HepG2 (cell line): Measurements from ENCODE around the gene FOXR1. TPM values are rescaled to one million over a fixed set of nuclear protein-coding genes. Genes with fewer than 3 reads are reported as not detected.
A peak's percentile ranks its signal among the peaks of the same experiment; 100 is the strongest.

Experiments used
- ATM ChIP-seq: fragments of 450-650 bp; IDR thresholded peaks from 2 replicates; pipeline ENCODE4 v1.7.1; 2017; ENCODE audit warnings: mild to moderate bottlenecking, borderline replicate concordance
- FOSL2 ChIP-seq: sonication (generic); formaldehyde crosslinking; IDR thresholded peaks from 2 replicates; pipeline ENCODE4 v1.4.0; 2020; ENCODE audit warnings: missing genetic modification reagents
- FOXM1 ChIP-seq: sonication (generic); formaldehyde crosslinking; IDR thresholded peaks from 2 replicates; pipeline ENCODE4 v1.5.0; 2020; ENCODE audit warnings: missing genetic modification reagents
- GATAD2A ChIP-seq: IDR thresholded peaks from 2 replicates; pipeline ENCODE4 v1.6.1; 2016
- KDM1A ChIP-seq: IDR thresholded peaks from 2 replicates; pipeline ENCODE4 v1.6.1; 2016; ENCODE audit warnings: missing compliant biosample characterization
- KDM5A ChIP-seq: fragments of 200-600 bp; sonication (generic); IDR thresholded peaks from 2 replicates; pipeline ENCODE4 v1.7.0; 2018; ENCODE audit warnings: antibody characterized with exemption, mild to moderate bottlenecking, low read length, borderline replicate concordance
- NR2F6 ChIP-seq, 2 experiments: IDR thresholded peaks; 2 replicates each; pipeline ENCODE4 v1.6.1; 2016; ENCODE audit warnings: antibody characterized with exemption in 1 of 2, mild to moderate bottlenecking in 1 of 2
- PCBP1 ChIP-seq: fragments of 200-400 bp; formaldehyde crosslinking; IDR thresholded peaks from 2 replicates; pipeline ENCODE4 v1.6.1; 2017; ENCODE audit warnings: mild to moderate bottlenecking, low read depth, low read length, borderline replicate concordance
- RBM22 ChIP-seq: fragments of 200-400 bp; formaldehyde crosslinking; optimal IDR thresholded peaks from 2 replicates; pipeline ENCODE3; 2017; ENCODE audit warnings: mild to moderate bottlenecking, low read length, moderate library complexity
- SAP130 ChIP-seq: IDR thresholded peaks from 2 replicates; pipeline ENCODE4 v1.6.1; 2016; ENCODE audit warnings: low read depth
- SRF ChIP-seq: IDR thresholded peaks from 2 replicates; pipeline ENCODE4 v1.6.1; 2011; ENCODE audit warnings: mild to moderate bottlenecking, low read depth, low read length, moderate library complexity
- TCF7 ChIP-seq: sonication (generic); IDR thresholded peaks from 2 replicates; pipeline ENCODE4 v1.6.1; 2016; ENCODE audit warnings: antibody characterized with exemption, low read depth
- TEAD3 ChIP-seq: optimal IDR thresholded peaks from 2 replicates; pipeline ENCODE3; 2016; ENCODE audit warnings: borderline replicate concordance
- ZFAT ChIP-seq: sonication (generic); formaldehyde crosslinking; conservative IDR thresholded peaks from 2 replicates; pipeline ENCODE4 v1.8.1; 2023; ENCODE audit warnings: missing genetic modification reagents, inconsistent platforms
- ZFP41 ChIP-seq: sonication (generic); formaldehyde crosslinking; IDR thresholded peaks from 2 replicates; pipeline ENCODE4 v1.4.0; 2020; ENCODE audit warnings: mild to moderate bottlenecking, missing genetic modification reagents, borderline replicate concordance
- ZNF431 ChIP-seq: sonication (generic); formaldehyde crosslinking; IDR thresholded peaks from 2 replicates; pipeline ENCODE4 v1.9.0; 2022; ENCODE audit warnings: missing genetic modification reagents, low read depth, mild to moderate bottlenecking, borderline replicate concordance
- ZNF451 ChIP-seq: sonication (generic); formaldehyde crosslinking; IDR thresholded peaks from 2 replicates; pipeline ENCODE4 v1.5.0; 2020; ENCODE audit warnings: mild to moderate bottlenecking, missing genetic modification reagents
- ZNF589 ChIP-seq: sonication (generic); formaldehyde crosslinking; conservative IDR thresholded peaks from 2 replicates; pipeline ENCODE4 v1.8.0; 2022; ENCODE audit warnings: mild to moderate bottlenecking, moderate library complexity, missing genetic modification reagents
- ZNF598 ChIP-seq: sonication (generic); formaldehyde crosslinking; IDR thresholded peaks from 2 replicates; pipeline ENCODE4 v1.5.1; 2020; ENCODE audit warnings: mild to moderate bottlenecking, missing genetic modification reagents, borderline replicate concordance
- ZNF619 ChIP-seq: sonication (generic); formaldehyde crosslinking; IDR thresholded peaks from 2 replicates; pipeline ENCODE4 v1.4.0; 2020; ENCODE audit warnings: mild to moderate bottlenecking, missing genetic modification reagents
- ZNF768 ChIP-seq: sonication (generic); formaldehyde crosslinking; IDR thresholded peaks from 2 replicates; pipeline ENCODE4 v1.4.0; 2020; ENCODE audit warnings: missing genetic modification reagents
- ZSCAN20 ChIP-seq: sonication (generic); formaldehyde crosslinking; IDR thresholded peaks from 2 replicates; pipeline ENCODE4 v1.4.0; 2020; ENCODE audit warnings: missing genetic modification reagents, mild to moderate bottlenecking, borderline replicate concordance
- polyA plus RNA-seq, 8 experiments: library from polyadenylated mRNA; depleted of rRNA in 3 of 8; stranded (reverse) in 7 of 8; unstranded in 1 of 8; fragments of >200 nt; fragmentation: Illumina TruSeq in 4 of 8; extraction: Trizol in 4 of 8; gene quantifications; 2 replicates each; pipeline versions ENCODE4 v1.2.1 to v1.2.3, GENCODE V29; 2011 to 2016; ENCODE audit warnings: low read depth in 4 of 8, missing spikeins in 1 of 8, mixed read lengths in 1 of 8; ENCODE audit not compliant: insufficient read depth in 1 of 8
- total RNA-seq, 5 experiments: library from RNA; depleted of rRNA; stranded (reverse); fragments of >200 nt; fragmentation: Illumina TruSeq; extraction: Trizol; gene quantifications; 2 replicates each; pipeline ENCODE4 v1.2.3, GENCODE V29; 2016; ENCODE audit warnings: low read depth in 1 of 5
- TF ChIP-seq, protein P1 (sequence below): sonication (generic); formaldehyde crosslinking; IDR thresholded peaks from 2 replicates; pipeline ENCODE4 v1.5.0; 2020; ENCODE audit warnings: mild to moderate bottlenecking, missing genetic modification reagents
- TF ChIP-seq, protein P2 (sequence below): sonication (generic); formaldehyde crosslinking; IDR thresholded peaks from 2 replicates; pipeline ENCODE4 v1.8.1; 2023; ENCODE audit warnings: mild to moderate bottlenecking, missing genetic modification reagents, borderline replicate concordance
- TF ChIP-seq, protein P3 (sequence below): sonication (generic); formaldehyde crosslinking; IDR thresholded peaks from 2 replicates; pipeline ENCODE4 v1.8.0; 2022; ENCODE audit warnings: mild to moderate bottlenecking, missing genetic modification reagents; ENCODE audit not compliant: insufficient replicate concordance
- TF ChIP-seq, protein P4 (sequence below): sonication (generic); formaldehyde crosslinking; IDR thresholded peaks from 2 replicates; pipeline ENCODE4 v1.4.0; 2020; ENCODE audit warnings: missing genetic modification reagents

The FOXR1 gene
- total and polyA plus RNA-seq, 2 of the 13 experiments (the other 11 are each of a cell fraction or from before 2014, with no cell fraction given): not detected

DNA sequence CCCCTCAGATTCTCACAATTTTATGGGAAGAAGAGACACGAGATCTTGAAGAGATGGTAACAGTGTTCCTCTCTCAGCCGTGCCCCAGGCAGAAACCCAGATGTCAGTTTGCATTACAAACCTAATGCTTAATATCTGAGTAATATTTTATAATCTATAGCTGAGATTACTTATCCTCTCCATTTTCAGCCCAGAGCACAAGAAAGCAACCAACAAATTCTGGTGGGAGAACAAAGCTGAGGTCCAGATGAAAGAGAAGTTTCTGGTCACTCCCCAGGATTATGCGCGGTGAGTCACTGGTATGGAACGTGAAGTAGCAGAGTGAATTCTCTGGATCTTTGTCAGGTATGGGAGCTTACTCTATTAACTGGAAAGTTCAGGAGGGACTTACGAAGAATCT is 27.3 kb downstream of the FOXR1 start (continued):
- TF ChIP-seq ZNF768 (CRISPR knock-in tag) (no peak), ZSCAN20 (no peak), ZNF598 (CRISPR knock-in tag) (no peak), TEAD3 (peak; percentile 93), ZNF451 (CRISPR knock-in tag) (no peak), FOXM1 (CRISPR knock-in tag) (no peak), SRF (no peak), NR2F6 (IDR thresholded peaks at IDR 0.05) (no peak), NR2F6 (CRISPR knock-in tag; IDR thresholded peaks at IDR 0.05) (0 out of 2 replicates have a peak, but pooled peaks have one; percentile 16), PCBP1 (no peak), ZNF431 (CRISPR knock-in tag) (no peak), FOSL2 (CRISPR knock-in tag) (peak; percentile 97), KDM1A (CRISPR knock-in tag) (no peak), ZNF619 (no peak), SAP130 (peak; percentile 60), ZNF589 (CRISPR knock-in tag) (no peak), ZFP41 (no peak), KDM5A (no peak), RBM22 (no peak), TCF7 (peak; percentile 40; the same call in 1 of the 2 replicates), ZFAT (no peak), GATAD2A (CRISPR knock-in tag) (peak; percentile 39; the same call in 1 of the 2 replicates), ATM (no peak)
- TF ChIP-seq, protein P1, sequence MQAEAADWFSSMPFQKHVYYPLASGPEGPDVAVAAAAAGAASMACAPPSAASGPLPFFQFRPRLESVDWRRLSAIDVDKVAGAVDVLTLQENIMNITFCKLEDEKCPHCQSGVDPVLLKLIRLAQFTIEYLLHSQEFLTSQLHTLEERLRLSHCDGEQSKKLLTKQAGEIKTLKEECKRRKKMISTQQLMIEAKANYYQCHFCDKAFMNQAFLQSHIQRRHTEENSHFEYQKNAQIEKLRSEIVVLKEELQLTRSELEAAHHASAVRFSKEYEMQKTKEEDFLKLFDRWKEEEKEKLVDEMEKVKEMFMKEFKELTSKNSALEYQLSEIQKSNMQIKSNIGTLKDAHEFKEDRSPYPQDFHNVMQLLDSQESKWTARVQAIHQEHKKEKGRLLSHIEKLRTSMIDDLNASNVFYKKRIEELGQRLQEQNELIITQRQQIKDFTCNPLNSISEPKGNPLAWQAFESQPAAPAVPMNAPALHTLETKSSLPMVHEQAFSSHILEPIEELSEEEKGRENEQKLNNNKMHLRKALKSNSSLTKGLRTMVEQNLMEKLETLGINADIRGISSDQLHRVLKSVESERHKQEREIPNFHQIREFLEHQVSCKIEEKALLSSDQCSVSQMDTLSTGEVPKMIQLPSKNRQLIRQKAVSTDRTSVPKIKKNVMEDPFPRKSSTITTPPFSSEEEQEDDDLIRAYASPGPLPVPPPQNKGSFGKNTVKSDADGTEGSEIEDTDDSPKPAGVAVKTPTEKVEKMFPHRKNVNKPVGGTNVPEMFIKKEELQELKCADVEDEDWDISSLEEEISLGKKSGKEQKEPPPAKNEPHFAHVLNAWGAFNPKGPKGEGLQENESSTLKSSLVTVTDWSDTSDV: no peak
- TF ChIP-seq, protein P2, sequence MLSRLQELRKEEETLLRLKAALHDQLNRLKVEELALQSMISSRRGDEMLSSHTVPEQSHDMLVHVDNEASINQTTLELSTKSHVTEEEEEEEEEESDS (CRISPR knock-in tag): no peak
- TF ChIP-seq, protein P3, sequence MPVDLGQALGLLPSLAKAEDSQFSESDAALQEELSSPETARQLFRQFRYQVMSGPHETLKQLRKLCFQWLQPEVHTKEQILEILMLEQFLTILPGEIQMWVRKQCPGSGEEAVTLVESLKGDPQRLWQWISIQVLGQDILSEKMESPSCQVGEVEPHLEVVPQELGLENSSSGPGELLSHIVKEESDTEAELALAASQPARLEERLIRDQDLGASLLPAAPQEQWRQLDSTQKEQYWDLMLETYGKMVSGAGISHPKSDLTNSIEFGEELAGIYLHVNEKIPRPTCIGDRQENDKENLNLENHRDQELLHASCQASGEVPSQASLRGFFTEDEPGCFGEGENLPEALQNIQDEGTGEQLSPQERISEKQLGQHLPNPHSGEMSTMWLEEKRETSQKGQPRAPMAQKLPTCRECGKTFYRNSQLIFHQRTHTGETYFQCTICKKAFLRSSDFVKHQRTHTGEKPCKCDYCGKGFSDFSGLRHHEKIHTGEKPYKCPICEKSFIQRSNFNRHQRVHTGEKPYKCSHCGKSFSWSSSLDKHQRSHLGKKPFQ (CRISPR knock-in tag): no peak
- TF ChIP-seq, protein P4, sequence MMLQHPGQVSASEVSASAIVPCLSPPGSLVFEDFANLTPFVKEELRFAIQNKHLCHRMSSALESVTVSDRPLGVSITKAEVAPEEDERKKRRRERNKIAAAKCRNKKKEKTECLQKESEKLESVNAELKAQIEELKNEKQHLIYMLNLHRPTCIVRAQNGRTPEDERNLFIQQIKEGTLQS (CRISPR knock-in tag): peak; percentile 89
